HG03342 (cell line): ENCODE data around the gene LCAT.
A peak's percentile ranks its signal among the peaks of the same experiment; 100 is the strongest.
"Not testable (repeated sequence)": the region's sequence is repeated elsewhere in the genome, so short reads cannot be mapped to it uniquely, and the experiment has no call there.

Experiments used
- ATAC-seq: cut with Tn5 transposase; IDR thresholded peaks from one replicate; pipeline ENCODE4 v1.9.1; 2021; ENCODE audit warnings: mild to moderate bottlenecking, moderate library complexity; ENCODE audit not compliant: unreplicated experiment

Gene LCAT

DNA sequence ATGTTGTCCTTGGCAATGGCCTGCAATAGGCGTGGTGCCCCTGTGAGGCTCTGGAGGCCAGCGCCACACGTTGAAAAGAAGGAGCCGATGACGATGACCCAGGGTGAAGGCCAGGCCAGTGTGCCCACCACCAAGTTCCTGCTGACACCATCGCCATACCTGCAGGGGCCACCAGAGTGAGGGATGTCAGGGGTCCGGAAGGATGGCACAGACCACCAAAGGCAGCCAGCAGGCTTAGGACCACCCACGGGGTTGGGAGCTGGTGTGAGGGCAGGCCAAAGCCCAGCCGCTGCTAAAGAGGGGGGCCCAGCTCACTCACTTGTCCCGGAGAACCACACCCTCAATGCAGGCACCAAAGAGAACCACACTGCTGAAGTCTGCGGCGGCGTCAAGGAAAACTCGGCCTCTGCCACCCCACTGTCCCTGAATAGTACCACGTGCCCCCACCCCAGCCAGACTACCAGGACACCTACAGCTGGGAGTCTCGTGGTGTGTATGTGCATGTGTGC is 6.5 kb upstream of the LCAT start:
- ATAC-seq, result no peak

DNA sequence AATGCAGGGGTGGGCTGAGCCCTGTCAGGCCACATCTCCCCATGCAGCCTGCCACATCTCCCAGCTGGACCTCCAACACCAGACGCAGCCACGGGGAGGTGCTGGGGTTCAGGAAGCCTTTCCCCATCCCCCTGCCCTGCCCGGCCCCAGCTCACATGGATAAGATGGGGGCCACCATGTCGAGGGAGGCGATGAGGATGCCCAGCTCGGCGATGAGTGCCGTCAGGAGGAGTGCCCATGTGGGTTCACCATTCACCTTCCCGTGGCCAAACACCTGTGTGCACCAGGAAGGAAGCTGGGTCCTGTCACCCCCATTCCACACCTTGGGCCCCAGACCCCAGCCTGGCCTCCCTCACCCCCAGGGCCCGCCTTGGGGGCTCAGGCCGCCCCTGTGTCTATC is 5.7 kb upstream of the LCAT start:
- ATAC-seq, result no peak

DNA sequence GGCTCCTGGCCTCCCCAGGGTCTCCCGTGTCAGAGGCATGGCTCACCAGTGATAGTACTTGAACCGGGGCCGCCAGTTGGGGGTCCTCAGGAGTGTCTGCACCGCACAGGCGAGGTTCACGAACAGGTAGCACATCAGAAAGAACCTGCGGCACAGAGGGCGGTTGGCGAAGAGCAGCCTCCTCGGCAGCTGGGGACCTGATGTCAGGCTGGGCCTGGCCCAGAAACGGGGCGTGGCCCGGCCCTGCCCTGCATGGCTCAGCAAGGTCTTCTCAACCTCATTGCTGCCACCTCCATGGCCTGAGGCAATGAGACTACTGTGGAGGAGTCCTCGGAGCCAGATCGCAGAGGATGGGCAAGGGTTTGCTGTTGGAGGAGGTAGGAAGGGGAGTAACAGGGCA is 4.1 kb upstream of the LCAT start:
- ATAC-seq, result no peak

DNA sequence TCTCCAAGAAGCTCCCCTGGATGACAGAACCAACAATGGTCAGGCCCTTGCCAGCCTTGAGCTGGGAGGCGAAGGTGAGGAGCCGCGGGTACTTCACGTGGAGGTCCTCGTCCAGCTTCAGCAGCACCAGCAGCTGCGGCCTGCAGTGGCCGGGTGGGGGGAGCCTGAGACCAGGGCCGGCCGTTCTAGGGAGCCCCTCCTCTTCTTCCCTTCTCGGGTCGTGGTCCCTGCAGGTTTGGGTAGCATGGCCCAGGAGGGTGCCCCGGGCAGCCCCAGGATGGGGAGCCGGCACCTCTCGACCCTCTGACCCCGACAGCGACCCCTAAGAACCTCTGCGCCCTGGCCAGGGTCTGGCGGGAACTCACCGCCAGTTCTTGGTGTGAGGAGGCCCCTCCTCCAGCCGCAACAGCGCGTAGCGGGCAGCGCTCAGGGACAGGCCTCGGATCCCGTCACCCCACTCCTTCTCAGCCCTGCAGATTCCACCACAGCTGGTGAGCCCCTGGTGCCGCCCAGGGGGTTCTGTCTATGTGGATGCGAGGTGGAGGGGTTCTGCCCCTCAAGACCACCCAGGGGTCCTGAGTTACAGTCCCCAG is 3.1 kb upstream of the LCAT start:
- no peak for ATAC-seq

DNA sequence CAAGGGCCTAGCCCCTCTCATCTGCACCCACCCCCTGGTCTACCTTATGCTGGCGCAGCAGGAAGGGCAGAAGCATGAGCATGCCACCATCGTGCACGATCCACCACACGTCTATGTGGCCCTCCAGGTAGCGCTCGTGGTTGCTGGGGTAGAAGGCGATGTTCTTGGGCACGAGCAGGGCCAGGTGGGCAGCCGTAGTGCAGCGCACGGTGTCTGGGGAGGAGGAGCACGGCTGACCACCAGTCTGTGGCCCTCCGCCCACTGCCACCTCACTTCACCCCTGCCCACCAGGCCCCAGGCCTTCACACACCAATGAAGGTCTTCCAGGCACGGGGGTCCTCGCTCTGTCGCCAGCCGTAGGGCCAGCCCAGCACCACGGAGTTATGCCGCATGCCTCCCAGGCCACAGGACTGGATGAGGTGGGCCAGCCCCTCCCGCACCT is 2.2 kb upstream of the LCAT start:
- ATAC-seq, result no peak

DNA sequence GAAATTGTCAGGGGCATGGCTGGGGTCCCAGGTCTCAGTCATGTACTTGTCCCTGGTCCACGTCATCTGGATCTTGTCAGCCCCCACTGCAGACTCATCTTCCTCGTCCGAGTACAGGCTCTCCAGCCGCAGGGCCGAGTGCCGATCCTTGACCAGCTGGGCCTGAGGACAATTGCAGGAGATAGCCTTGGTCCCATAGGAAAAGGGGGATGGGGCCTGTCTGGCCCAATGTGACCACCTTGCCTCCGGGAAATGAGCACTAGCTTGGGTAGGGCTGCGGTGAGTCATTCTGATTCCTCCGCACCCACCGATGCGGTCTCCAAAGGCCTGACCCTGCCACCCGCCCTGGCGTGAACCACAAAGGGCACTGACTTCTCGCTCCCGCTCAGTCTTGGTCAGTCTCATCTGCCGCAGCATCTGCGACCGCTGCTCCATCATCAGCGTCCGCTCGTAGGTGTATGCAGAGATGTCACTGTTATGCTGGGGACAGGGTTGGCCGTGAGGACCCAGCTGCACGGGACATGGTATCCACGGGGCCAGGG is 1.5 kb upstream of the LCAT start:
- ATAC-seq, result no peak

DNA sequence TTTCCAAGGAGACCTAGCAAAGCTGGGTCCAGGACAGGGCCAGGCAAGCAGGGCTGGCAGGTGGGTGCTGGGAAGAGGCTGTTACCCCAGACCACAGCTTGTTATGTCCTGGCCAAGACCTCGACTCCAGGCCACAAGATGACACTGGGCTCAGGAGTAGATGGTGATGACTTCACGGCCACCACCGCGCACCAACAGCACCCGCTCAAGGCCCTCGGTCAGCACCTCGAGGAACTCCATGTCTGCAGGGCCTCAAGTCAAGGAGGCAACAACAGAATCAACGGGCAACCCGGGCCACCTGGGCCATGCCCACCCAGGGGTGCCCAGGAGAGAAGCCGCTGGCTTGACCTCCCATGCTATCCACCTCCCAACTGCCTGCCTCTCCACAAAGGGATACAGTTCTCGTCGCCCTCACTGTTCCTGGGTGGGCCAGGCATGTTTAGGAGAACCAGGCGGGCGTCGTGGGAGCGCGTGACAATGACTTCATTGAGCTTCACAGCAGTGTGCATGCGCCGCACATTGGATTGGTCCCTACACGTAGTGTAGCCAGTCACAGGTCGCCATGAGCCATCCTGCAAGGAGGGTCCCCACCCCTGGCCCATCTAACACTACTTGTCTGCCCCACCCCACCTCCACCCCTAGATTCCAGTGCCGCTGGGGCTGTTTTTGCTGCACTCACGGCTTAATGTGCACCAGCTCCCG is 921 bp upstream of the LCAT start:
- ATAC-seq, result no peak

DNA sequence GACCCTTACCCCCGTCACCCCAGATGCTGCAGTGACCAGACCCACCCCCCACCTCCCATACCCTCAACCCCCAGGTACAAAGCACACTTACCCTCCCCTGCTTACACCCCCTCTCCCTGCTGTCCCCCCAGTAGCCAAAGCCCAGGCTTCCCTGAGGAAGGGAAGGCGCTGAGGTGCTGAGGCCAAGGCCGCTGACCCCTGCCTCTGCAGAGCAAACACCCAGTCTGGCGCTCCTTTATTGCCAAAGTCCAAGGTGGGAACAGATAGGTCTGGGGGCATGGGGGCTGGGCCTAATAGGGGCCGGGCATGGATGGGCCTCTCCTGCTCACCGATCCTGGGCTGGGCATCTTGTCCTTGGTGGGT is 683 bp downstream of the LCAT start:
- ATAC-seq, result no peak

DNA sequence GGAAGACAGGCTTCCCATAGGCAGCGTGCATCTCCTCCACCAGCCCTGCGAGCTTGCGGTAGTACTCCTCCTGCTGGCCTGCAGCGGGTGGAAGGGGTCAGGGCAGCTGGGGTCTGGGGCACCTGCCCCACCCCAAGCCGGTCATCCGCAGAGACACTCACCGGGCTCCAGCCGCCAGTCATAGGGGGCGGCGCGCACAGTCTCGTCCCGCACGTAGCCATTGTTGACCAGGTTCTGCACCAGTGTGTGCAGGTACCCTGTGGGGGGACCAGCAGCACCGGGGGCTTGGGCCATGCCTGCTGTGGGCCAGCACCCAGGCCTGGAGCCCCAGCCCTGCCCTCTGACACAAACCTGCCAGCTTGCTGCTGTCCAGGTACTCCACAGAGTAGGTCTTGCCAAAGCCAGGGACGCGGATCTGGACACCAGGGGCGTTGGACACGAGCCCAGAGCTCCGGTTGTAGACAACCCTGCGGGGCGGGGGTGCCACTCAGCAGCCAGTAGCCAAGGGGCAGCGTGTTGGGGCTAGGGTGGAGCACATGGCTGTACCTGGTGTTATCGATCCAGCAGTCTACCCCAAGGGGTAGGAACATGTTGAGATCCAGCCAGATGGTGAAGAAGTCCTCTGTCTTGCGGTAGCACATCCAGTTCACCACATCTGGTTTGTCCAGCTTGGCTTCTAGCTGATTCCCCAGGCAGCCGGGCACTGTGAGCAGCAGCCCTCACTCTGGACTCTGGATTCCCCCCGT is 1.2 kb downstream of the LCAT start:
- ATAC-seq, result no peak

DNA sequence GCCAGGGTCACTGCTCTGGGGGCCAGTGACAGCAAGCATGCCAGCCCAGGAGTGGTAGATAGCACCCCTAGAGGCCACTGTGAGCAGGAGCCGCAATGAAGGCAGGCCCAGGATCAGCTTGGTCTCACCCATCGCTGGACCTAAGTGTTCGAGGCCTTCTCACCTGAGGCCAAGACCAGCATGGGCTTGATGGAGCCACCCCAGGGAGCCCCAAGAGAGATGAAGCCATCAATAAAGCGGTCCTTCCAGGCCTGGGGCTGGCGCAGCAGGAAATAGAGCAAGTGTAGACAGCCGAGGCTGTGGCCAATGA is 1.8 kb downstream of the LCAT start:
- ATAC-seq, result peak; percentile 64

DNA sequence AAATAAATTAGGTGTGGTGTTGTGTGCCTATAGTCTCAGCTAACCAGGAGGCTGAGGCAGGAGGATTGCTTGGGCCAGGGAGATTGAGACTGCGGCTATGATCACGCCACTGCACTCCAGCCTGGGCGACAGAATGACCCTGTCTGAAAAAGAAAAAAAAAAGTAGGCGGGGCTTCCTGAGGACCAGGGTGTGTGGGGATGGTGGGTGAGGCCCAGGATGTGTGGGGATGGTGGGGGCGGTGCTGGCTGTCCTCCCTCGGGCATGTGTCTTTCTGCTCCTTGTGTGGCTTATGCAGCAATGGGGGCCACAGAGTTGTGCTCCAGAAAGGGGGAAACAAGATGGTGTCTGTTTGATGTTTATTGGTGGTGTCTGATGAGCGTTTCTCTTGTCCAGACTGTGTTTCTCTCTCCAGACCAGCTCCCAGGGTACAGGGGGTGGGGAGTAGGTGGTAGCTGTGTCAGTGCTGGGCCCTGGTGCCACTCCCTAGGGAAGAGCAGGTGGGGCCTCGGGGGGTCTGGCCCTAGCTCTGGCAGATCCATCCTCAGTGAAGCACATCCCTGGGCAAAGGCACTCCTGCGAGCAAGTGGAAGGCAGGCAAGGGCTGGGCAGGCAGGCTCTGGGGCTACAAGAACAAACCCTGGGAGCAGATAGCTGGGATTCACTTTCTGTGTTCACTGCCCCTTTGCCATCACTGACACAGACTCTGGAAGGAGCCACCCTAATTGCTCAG is 2.3 kb downstream of the LCAT start:
- no peak for ATAC-seq

DNA sequence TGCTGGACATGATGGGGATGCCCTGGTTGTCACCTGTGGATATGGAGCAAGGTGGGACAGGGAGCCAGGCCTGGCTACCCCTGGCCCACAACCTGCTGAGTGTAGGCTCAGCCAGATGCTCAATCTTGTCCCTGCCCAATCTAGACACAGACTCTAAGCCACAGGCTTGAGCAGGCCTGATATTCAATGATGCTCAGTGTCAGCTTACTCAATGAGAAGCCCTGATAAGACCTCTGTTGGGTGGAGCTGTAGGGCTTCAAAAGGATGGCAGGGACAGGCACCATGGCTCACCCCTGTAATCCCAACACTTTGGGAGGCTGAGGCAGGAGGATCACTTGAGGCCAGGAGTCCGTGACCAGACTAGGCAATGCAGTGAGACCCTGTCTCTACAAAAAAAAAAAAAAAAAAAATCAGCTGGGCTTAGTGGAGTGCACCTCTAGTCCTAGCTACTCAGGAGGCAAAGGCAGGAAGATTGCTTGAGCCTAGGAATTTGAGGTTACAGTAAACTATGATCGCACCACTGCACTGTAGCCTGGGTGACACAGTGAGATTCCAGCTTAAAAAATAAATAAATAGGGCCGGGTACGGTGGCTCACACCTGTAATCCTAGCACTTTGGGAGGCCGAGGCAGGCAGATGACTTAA is 3.4 kb downstream of the LCAT start:
- ATAC-seq, result no peak

DNA sequence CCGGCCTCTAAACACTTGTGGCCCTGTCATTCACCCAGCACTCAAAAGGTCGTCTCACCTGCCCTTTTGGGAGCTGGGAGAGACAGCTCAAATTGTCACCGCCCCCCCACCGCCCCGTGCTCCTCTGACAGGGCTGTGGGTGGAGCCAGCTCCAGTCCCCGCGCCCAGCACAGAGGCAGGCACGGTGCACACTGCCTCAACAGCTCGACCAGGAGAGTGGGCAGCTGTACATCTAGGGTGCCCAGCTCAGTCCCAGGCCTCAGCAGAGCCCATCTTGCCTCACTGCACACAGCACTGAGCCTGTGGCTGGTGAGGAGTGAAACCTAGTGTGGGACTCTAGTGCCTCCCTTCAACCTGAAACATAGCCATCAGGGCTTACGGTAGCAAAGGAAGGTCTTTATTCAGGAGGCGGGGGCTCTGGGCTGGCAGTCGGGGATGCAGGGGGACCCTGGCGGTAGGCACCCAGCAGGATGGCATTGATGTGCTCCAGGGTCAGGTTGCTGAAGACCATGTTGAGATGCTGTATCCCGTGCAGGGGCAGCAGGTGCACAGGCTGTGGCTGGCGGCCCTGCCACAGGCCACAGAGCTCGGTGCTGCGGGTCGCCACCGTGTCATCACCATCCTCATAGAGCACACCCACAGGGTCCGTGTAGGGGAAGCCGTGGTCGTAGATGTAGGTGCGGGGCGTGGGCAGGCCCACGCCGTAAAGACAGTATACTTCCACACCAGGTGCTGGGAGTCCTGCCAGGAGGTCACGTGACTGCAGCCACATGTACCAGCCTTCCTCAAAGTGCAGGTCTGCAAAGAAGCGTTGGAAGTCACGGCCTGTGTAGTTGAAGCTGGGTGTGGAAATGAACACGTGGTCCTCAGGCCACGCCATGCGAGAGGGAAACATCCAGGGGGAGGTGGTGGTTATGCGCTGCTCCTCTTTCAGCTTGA is 4.1 kb downstream of the LCAT start:
- no peak for ATAC-seq

DNA sequence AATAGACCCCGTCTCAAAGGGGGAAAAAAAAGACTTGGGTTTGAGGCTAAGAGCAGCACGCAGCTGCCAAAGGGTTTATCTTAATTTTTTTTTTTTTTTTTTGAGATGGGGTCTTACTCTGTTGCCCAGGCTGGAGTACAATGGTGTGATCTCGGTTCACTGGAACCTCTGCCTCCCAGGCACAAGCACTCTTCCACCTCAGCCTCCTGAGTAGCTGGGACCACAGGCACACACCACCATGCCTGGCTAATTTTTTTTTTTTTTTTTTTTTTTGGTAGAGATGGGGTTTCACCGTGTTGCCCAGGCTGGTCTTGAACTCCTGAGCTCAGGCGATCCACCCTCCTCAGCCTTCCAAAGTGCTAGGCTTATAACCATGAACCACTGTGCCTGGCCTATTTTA is 6.2 kb downstream of the LCAT start:
- ATAC-seq, result not testable (repeated sequence)

DNA sequence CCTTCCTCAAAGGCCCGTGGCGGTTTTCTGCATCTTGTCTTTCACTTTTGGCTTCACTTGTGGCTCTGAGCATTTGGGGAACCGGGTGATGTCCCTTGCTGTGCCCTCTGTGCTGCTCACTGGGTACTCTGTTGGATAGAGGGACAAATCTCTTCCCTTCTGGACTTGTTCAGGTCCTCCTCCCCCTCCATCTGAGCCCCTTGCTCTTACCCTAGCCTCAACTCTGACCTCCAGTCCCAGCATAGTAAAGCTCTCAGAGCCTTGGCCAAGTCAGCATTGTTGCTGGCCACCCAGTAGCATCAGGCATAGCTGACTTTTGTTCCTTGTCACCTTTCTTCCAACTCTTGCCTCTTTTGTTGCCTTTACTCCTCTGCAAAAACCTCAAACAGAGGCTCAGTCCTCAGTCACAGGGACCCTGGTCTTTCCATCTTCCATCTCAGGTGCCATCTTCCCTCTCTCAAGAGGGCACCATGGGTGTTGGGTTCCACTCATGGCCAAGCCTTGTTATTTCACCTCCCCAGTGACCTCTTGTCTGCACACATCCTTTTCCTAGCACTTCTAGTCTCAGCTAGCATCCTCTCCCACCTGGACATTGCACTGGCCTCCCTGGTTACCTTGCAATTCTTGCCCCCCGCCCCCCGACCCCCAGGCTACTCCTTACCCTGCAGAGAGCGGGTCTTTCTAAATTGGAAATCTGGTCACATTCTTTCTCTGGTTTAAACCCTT is 6.9 kb downstream of the LCAT start:
- ATAC-seq, result peak; percentile 56

DNA sequence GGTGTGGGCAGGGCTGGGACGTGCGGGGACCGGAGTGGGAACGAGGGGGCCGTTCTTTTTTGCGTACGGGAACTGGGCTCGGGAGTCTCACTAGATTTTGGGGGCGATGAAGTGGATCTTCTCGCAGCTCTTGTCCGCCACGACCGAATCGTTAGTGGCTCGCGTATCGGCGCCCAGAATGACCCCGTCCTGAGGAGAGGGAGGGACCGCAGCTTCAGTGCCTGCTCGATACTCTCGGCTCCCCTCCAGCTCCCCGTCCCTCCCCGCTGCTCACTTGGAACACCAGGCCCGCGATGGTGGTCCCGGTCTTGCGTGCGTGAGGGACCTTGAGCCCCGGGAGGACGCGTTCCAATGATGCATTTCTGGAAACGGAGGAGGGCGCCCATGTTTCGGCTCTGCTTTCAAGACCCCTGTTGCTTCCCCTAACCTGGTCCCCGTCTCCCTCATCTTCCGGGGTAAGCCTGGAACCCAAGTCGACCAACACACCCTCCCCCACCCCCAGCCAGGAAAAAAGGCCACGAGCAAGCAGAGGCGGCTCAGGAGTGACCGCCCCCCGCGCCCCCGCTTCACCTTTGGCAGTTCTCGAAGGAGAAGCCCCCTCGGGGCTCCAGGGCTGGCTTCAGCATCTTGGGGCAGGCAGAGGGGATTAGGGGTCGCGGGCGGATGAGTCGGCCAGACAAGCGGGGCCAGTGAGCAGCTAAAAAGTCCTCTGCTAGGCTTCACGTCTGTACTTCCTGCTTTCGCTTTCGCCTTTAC is 7.6 kb downstream of the LCAT start, which contains the start of gene PSMB10:
PSMB10 (minus strand) TSS at position 727 of the 756 bp plus-strand sequence; CDS start at position 626, 101 bp downstream.
- no peak for ATAC-seq

DNA sequence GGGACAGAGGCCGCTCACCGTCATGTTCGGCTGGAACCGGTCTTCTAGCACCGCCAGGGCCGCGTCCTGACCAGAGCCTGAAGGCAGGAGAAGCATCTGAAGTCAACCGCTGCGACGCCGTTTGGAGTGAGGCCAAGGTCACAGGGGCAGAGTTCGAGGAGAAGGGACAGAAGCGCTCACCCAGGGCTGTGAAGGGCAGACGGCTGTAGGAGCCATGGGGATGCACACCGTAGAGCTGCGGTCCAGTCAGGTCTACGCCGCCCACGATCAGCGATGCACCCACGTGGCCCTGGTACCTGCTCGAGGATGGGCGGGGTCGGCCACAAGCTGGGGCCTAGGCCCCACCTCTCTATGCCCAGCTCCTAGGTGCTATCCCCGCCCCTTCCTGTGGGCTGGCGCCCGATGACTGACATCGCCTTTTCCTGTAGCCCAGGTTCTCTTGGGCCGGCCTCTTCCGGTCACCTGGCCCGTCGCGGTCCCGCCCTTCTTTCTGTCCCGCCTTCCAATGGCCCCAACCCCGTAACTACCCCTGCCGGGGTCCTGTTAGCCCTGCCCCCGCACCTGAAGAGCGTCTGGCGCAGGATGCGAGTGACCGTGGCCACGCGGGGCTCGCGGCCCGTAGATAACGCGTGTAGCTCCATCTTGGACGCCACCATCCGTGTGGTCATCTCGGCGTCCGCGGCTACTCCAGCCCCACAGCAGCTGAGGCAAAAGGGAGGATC is 8.4 kb downstream of the LCAT start:
- ATAC-seq, result peak; percentile 90

DNA sequence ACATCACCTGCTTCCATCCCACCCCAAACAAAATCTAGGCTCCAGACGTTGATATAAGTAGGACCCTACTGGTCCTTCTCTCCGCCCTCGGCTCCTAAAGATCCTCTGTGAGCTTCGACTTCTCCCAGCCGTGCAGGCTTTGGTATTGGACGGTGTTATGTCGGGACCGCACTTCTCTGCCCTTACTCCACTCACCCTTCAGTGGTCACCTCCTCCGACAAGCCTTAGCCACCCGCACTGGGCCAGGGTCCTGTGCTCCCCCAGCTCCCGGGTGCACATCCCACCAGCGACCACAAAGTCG is 8.9 kb downstream of the LCAT start:
- ATAC-seq, result no peak
